ENCODE data around the gene ENPP5. TPM values are rescaled to one million over a fixed set of nuclear protein-coding genes. Genes with fewer than 3 reads are reported as not detected.

The ENPP5 gene
- total and polyA plus RNA-seq, 2 of the 13 experiments (the other 11 are each of a cell fraction or from before 2014, with no cell fraction given), result not detected

GRCh38 chr6:46137387-46137786 lies 33.4 kb downstream of the ENPP5 start:
- H3K4me2 ChIP-seq (ENCODE audit: low read depth, low read length), result no peak overlapping the region
- ATAC-seq (no peak), DNase-seq (ENCODE audit: low spot score) (no peak), FAIRE-seq (no peak)
- H3K9me3 ChIP-seq (ENCODE audit: low read length), result no peaks in the 10 kb centered on the region
- intact Hi-C loops (cut with micrococcal nuclease; ENCODE audit: unreplicated experiment), result no loop called here
- BruUV-seq (replicated peaks), result no TSS peak
- H3K27ac ChIP-seq (ENCODE audit: extremely low read length, insufficient read depth, low read length), result no peak overlapping the region
- TF ChIP-seq SIN3B (IDR thresholded peaks at IDR 0.05; ENCODE audit: low read length) (no peak), GATAD1 (CRISPR knock-in tag; IDR thresholded peaks at IDR 0.05) (no peak)
- H3K36me3 ChIP-seq (replicated peaks in 1 of 2; ENCODE audit: control insufficient read depth in 1 of 2, insufficient read depth in 2 of 2, low read length in 2 of 2), result no peaks in the 10 kb centered on the region
- in situ Hi-C loops (cut with HindIII; ENCODE audit: extremely low pct_ligation_motif_present, low pct_unique_long_range_greater_than_20kb), result no loop called here
- H4K20me1 ChIP-seq (ENCODE audit: insufficient read depth, low read length), result no peaks in the 10 kb centered on the region
- H3K9ac ChIP-seq (ENCODE audit: insufficient read depth, low read depth, low read length), result no peak overlapping the region
- 6% methylated on average over 2 of the region's 2 CpGs for WGBS (ENCODE audit: low lambda C conversion rate)
- ChIA-PET CTCF (ENCODE audit: low intra/inter-chr PET ratio, low total read pairs) (no interaction called here), POLR2A (no interaction called here)
- no peak overlapping the region for H3K4me3 ChIP-seq (replicated peaks in 1 of 3; ENCODE audit: insufficient read depth in 1 of 3, low read depth in 2 of 3, low read length in 3 of 3)
- H3K79me2 ChIP-seq (ENCODE audit: insufficient read depth, low read length), result no peaks in the 10 kb centered on the region
- H3K27me3 ChIP-seq (ENCODE audit: control insufficient read depth in 1 of 2, insufficient read depth in 2 of 2, low read length in 2 of 2), result no peaks in the 10 kb centered on the region
- H3K4me1 ChIP-seq (ENCODE audit: insufficient read depth, low read length), result no peaks in the 10 kb centered on the region
- no peak overlapping the region for H2AFZ ChIP-seq (ENCODE audit: low read length)

- no peaks in the 10 kb centered on the region for H3K27me3 ChIP-seq (ENCODE audit: control insufficient read depth in 1 of 2, insufficient read depth in 2 of 2, low read length in 2 of 2)
- no peak overlapping the region for H3K4me3 ChIP-seq (replicated peaks in 1 of 3; ENCODE audit: insufficient read depth in 1 of 3, low read depth in 2 of 3, low read length in 3 of 3)
- H3K36me3 ChIP-seq (replicated peaks in 1 of 2; ENCODE audit: control insufficient read depth in 1 of 2, insufficient read depth in 2 of 2, low read length in 2 of 2), result no peaks in the 10 kb centered on the region
- in situ Hi-C loops (cut with HindIII; ENCODE audit: extremely low pct_ligation_motif_present, low pct_unique_long_range_greater_than_20kb), result no loop called here
- H3K27ac ChIP-seq (ENCODE audit: extremely low read length, insufficient read depth, low read length), result no peak overlapping the region
- no peaks in the 10 kb centered on the region for H4K20me1 ChIP-seq (ENCODE audit: insufficient read depth, low read length)
- ATAC-seq, result no peak
- FAIRE-seq, result no peak
- no peaks in the 10 kb centered on the region for H3K79me2 ChIP-seq (ENCODE audit: insufficient read depth, low read length)
- H3K4me1 ChIP-seq (ENCODE audit: insufficient read depth, low read length), result no peaks in the 10 kb centered on the region
- no peak for DNase-seq (ENCODE audit: low spot score)
- no peaks in the 10 kb centered on the region for H3K9me3 ChIP-seq (ENCODE audit: low read length)
- WGBS (ENCODE audit: low lambda C conversion rate), result 7% methylated on average over 2 of the region's 2 CpGs
- H3K9ac ChIP-seq (ENCODE audit: insufficient read depth, low read depth, low read length), result no peak overlapping the region
- no peak overlapping the region for H2AFZ ChIP-seq (ENCODE audit: low read length)
- no peak overlapping the region for H3K4me2 ChIP-seq (ENCODE audit: low read depth, low read length)
- CTCF ChIA-PET (ENCODE audit: low intra/inter-chr PET ratio, low total read pairs), result no interaction called here
- BruUV-seq (replicated peaks), result no TSS peak
- POLR2A ChIA-PET, result no interaction called here
- intact Hi-C loops (cut with micrococcal nuclease; ENCODE audit: unreplicated experiment), result no loop called here
- TF ChIP-seq DMTF1 (CRISPR knock-in tag; IDR thresholded peaks at IDR 0.05) (no peak), SNAPC4 (CRISPR knock-in tag; IDR thresholded peaks at IDR 0.05) (no peak), ZNF574 (CRISPR knock-in tag; IDR thresholded peaks at IDR 0.05) (no peak), NR2F6 (IDR thresholded peaks at IDR 0.05) (no peak), NR2F6 (CRISPR knock-in tag; IDR thresholded peaks at IDR 0.05) (no peak), KMT2B (CRISPR knock-in tag; IDR thresholded peaks at IDR 0.05) (no peak), HOXA9 (CRISPR knock-in tag; IDR thresholded peaks at IDR 0.05; ENCODE audit: borderline replicate concordance) (no peak), RBAK (CRISPR knock-in tag; IDR thresholded peaks at IDR 0.05) (no peak)
These were observed 33.9 kb downstream of the ENPP5 start for GRCh38 chr6:46136831-46137230.
